ENCODE measurements around the gene SLC24A4. TPM values are rescaled to one million over a fixed set of nuclear protein-coding genes. Genes with fewer than 3 reads are reported as not detected.

SLC24A4 gene
- total and polyA plus RNA-seq, 4 donors, result 0.25 to 2.9 (median 0.63) TPM

- peaks cover 0 to 2% of the 10 kb centered on the region in 2 donors for H3K4me1 ChIP-seq (ENCODE audit: control insufficient read depth in 1 of 2, insufficient read depth in 2 of 2, low read length in 2 of 2)
- no peak overlapping the region for H3K4me3 ChIP-seq (ENCODE audit: low read length in 2 of 2)
- DNase-seq (no peak), ATAC-seq (ENCODE audit: low FRiP score) (no peak)
- no peaks in the 10 kb centered on the region for H3K36me3 ChIP-seq (ENCODE audit: control insufficient read depth in 1 of 2, insufficient read depth in 2 of 2, low read length in 1 of 2)
- H3K27me3 ChIP-seq (ENCODE audit: control insufficient read depth in 1 of 2, insufficient read depth in 2 of 2, low read length in 1 of 2), result no peaks in the 10 kb centered on the region
- peak overlapping the region in 1 of 2 donors; percentile 10 for H3K27ac ChIP-seq (ENCODE audit: low read depth in 1 of 2, low read length in 2 of 2)
- H3K9me3 ChIP-seq (ENCODE audit: control insufficient read depth, low read length), result peaks cover 3% of the 10 kb centered on the region
- intact Hi-C loops (cut with DNase I), result no loop called here
Observed at GRCh38 chr14:92425101-92425500, 102.1 kb downstream of the SLC24A4 start.

- DNase-seq (peak in 1 of 2 donors; percentile 3), ATAC-seq (ENCODE audit: low FRiP score) (no peak)
- no peaks in the 10 kb centered on the region for H3K27me3 ChIP-seq (ENCODE audit: control insufficient read depth in 1 of 2, insufficient read depth in 2 of 2, low read length in 1 of 2)
- H3K36me3 ChIP-seq (ENCODE audit: control insufficient read depth in 1 of 2, insufficient read depth in 2 of 2, low read length in 1 of 2), result no peaks in the 10 kb centered on the region
- intact Hi-C loops (cut with DNase I), result no loop called here
- 16 to 23% methylated on average over 4 of the region's 4 CpGs for WGBS, 2 donors
- peaks cover 3% of the 10 kb centered on the region for H3K9me3 ChIP-seq (ENCODE audit: control insufficient read depth, low read length)
- H3K27ac ChIP-seq (ENCODE audit: low read depth in 1 of 2, low read length in 2 of 2), result peak overlapping the region; percentile 55 to 59
- H3K4me3 ChIP-seq (ENCODE audit: low read length in 2 of 2), result no peak overlapping the region
- H3K4me1 ChIP-seq (ENCODE audit: control insufficient read depth in 1 of 2, insufficient read depth in 2 of 2, low read length in 2 of 2), result peaks cover 0 to 2% of the 10 kb centered on the region in 2 donors
Observed at GRCh38 chr14:92426237-92426636, 103.3 kb downstream of the SLC24A4 start.

- Histone ChIP-seq H3K27me3 (ENCODE audit: control insufficient read depth in 1 of 2, insufficient read depth in 2 of 2, low read length in 1 of 2) (no peaks in the 10 kb centered on the region), H3K27ac (ENCODE audit: low read depth in 1 of 2, low read length in 2 of 2) (peak overlapping the region in 1 of 2 donors; percentile 6), H3K9me3 (ENCODE audit: control insufficient read depth, low read length) (peaks cover 3% of the 10 kb centered on the region), H3K4me1 (ENCODE audit: control insufficient read depth in 1 of 2, insufficient read depth in 2 of 2, low read length in 2 of 2) (peaks cover 0 to 2% of the 10 kb centered on the region in 2 donors), H3K4me3 (ENCODE audit: low read length in 2 of 2) (no peak overlapping the region), H3K36me3 (ENCODE audit: control insufficient read depth in 1 of 2, insufficient read depth in 2 of 2, low read length in 1 of 2) (no peaks in the 10 kb centered on the region)
- ATAC-seq (ENCODE audit: low FRiP score) (peak; percentile 44), DNase-seq (peak in 1 of 2 donors; percentile 51)
- WGBS, 2 donors, result 36 to 40% methylated on average over 3 of the region's 3 CpGs
- intact Hi-C loops (cut with DNase I), result no loop called here
Observed at GRCh38 chr14:92427096-92427495, 104.1 kb downstream of the SLC24A4 start.

- no peaks in the 10 kb centered on the region for H3K27me3 ChIP-seq (ENCODE audit: control insufficient read depth in 1 of 2, insufficient read depth in 2 of 2, low read length in 1 of 2)
- H3K4me3 ChIP-seq (ENCODE audit: low read length in 2 of 2), result no peak overlapping the region
- ATAC-seq (ENCODE audit: low FRiP score) (no peak), DNase-seq (no peak)
- H3K27ac ChIP-seq (ENCODE audit: low read depth in 1 of 2, low read length in 2 of 2), result no peak overlapping the region
- H3K4me1 ChIP-seq (ENCODE audit: control insufficient read depth in 1 of 2, insufficient read depth in 2 of 2, low read length in 2 of 2), result peaks cover 0 to 2% of the 10 kb centered on the region in 2 donors
- no peaks in the 10 kb centered on the region for H3K9me3 ChIP-seq (ENCODE audit: control insufficient read depth, low read length)
- intact Hi-C loops (cut with DNase I), result no loop called here
- WGBS, 2 donors, result 89 to 94% methylated on average over 3 of the region's 3 CpGs
- no peaks in the 10 kb centered on the region for H3K36me3 ChIP-seq (ENCODE audit: control insufficient read depth in 1 of 2, insufficient read depth in 2 of 2, low read length in 1 of 2)
Observed at GRCh38 chr14:92430686-92431085, 107.7 kb downstream of the SLC24A4 start.

DNA sequence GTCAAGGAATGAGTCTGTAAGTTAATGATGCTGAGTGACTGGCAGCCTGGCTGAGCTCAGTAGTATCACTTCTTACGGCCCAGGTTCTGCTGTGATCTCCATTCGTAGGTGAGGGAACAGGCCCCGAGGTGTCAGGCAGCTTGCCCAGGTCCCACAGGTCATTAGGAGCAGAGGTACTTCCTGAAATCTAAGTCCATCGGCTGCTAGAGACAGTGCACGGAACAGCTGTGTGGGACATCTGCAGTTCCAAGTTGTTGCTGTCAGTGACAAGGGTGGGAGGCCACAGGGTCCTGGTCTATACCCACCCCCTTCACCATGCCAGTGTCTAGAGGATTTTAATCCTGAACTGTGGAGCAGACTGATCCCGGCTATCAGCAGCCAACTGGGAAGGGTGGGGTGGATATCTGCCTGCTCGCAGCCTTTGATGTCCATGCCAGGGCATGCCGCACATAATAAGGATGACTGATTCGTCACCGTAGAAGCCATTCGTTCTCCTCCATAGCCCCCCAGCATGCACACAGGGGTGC is 108.3 kb downstream of the SLC24A4 start:
- H3K4me1 ChIP-seq (ENCODE audit: control insufficient read depth in 1 of 2, insufficient read depth in 2 of 2, low read length in 2 of 2), result peaks cover 0 to under 1% of the 10 kb centered on the region in 2 donors
- peak in 1 of 2 donors; percentile 47 for DNase-seq
- H3K36me3 ChIP-seq (ENCODE audit: control insufficient read depth in 1 of 2, insufficient read depth in 2 of 2, low read length in 1 of 2), result no peaks in the 10 kb centered on the region
- intact Hi-C loops (cut with DNase I), result no loop called here
- WGBS, 2 donors, result 90 to 91% methylated on average over 11 of the region's 11 CpGs
- no peaks in the 10 kb centered on the region for H3K9me3 ChIP-seq (ENCODE audit: control insufficient read depth, low read length)
- no peak overlapping the region for H3K4me3 ChIP-seq (ENCODE audit: low read length in 2 of 2)
- ATAC-seq (ENCODE audit: low FRiP score), result no peak
- no peaks in the 10 kb centered on the region for H3K27me3 ChIP-seq (ENCODE audit: control insufficient read depth in 1 of 2, insufficient read depth in 2 of 2, low read length in 1 of 2)
- no peak overlapping the region for H3K27ac ChIP-seq (ENCODE audit: low read depth in 1 of 2, low read length in 2 of 2)

GRCh38 chr14:92433407-92433806 is 110.4 kb downstream of the SLC24A4 start:
- H3K9me3 ChIP-seq (ENCODE audit: control insufficient read depth, low read length), result no peaks in the 10 kb centered on the region
- H3K4me1 ChIP-seq (ENCODE audit: control insufficient read depth in 1 of 2, insufficient read depth in 2 of 2, low read length in 2 of 2), result no peaks in the 10 kb centered on the region
- WGBS, 2 donors, result 97 to 98% methylated on average over 2 of the region's 2 CpGs
- no peak overlapping the region for H3K27ac ChIP-seq (ENCODE audit: low read depth in 1 of 2, low read length in 2 of 2)
- DNase-seq (no peak), ATAC-seq (ENCODE audit: low FRiP score) (no peak)
- H3K27me3 ChIP-seq (ENCODE audit: control insufficient read depth in 1 of 2, insufficient read depth in 2 of 2, low read length in 1 of 2), result no peaks in the 10 kb centered on the region
- intact Hi-C loops (cut with DNase I), result no loop called here
- no peak overlapping the region for H3K4me3 ChIP-seq (ENCODE audit: low read length in 2 of 2)
- H3K36me3 ChIP-seq (ENCODE audit: control insufficient read depth in 1 of 2, insufficient read depth in 2 of 2, low read length in 1 of 2), result no peaks in the 10 kb centered on the region

- Histone ChIP-seq H3K27ac (ENCODE audit: low read depth in 1 of 2, low read length in 2 of 2) (no peak overlapping the region), H3K9me3 (ENCODE audit: control insufficient read depth, low read length) (no peaks in the 10 kb centered on the region), H3K4me1 (ENCODE audit: control insufficient read depth in 1 of 2, insufficient read depth in 2 of 2, low read length in 2 of 2) (no peaks in the 10 kb centered on the region), H3K27me3 (ENCODE audit: control insufficient read depth in 1 of 2, insufficient read depth in 2 of 2, low read length in 1 of 2) (no peaks in the 10 kb centered on the region), H3K36me3 (ENCODE audit: control insufficient read depth in 1 of 2, insufficient read depth in 2 of 2, low read length in 1 of 2) (no peaks in the 10 kb centered on the region), H3K4me3 (ENCODE audit: low read length in 2 of 2) (no peak overlapping the region)
- intact Hi-C loops (cut with DNase I), result no loop called here
- no peak for DNase-seq
- no peak for ATAC-seq (ENCODE audit: low FRiP score)
Observed at GRCh38 chr14:92435154-92435553, 112.2 kb downstream of the SLC24A4 start.

DNA sequence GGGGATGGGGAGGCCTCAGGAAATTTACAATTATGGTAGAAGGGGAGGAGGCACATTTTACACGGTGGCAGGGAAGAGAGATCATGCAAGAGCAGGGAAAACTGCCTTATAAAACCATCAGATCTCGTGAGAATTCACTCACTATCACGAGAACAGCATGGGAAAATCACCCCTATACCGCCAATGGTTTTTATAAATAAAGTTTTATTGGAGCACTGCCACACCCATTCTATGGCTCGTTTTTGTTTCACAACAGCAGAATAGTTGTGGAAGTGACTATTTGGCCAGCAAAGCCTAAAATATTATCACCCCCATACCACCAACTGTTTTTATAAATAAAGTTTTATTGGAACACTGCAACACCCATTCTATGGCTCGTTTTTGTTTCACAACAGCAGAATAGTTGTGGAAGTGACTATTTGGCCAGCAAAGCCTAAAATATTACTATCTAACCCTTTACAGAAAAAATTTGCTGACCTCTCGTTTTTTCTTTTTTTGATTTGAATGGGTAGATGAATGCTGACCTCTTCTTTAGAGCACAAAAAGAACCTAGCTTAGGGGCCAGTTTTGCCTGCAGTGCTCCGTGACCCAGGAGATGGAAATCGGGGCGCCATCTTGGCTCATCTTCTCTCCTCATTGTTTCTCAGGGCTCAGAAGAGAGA is 113.3 kb downstream of the SLC24A4 start:
- Histone ChIP-seq H3K4me1 (ENCODE audit: control insufficient read depth in 1 of 2, insufficient read depth in 2 of 2, low read length in 2 of 2) (no peaks in the 10 kb centered on the region), H3K36me3 (ENCODE audit: control insufficient read depth in 1 of 2, insufficient read depth in 2 of 2, low read length in 1 of 2) (no peaks in the 10 kb centered on the region), H3K4me3 (ENCODE audit: low read length in 2 of 2) (no peak overlapping the region), H3K27me3 (ENCODE audit: control insufficient read depth in 1 of 2, insufficient read depth in 2 of 2, low read length in 1 of 2) (no peaks in the 10 kb centered on the region), H3K27ac (ENCODE audit: low read depth in 1 of 2, low read length in 2 of 2) (no peak overlapping the region), H3K9me3 (ENCODE audit: control insufficient read depth, low read length) (no peaks in the 10 kb centered on the region)
- ATAC-seq (ENCODE audit: low FRiP score), result no peak
- intact Hi-C loops (cut with DNase I), result no loop called here
- WGBS, 2 donors, result 80 to 90% methylated on average over 10 of the region's 10 CpGs
- DNase-seq, result peak in 1 of 2 donors; percentile 10

GRCh38 chr14:92437309-92437708 is 114.3 kb downstream of the SLC24A4 start:
- H3K27me3 ChIP-seq (ENCODE audit: control insufficient read depth in 1 of 2, insufficient read depth in 2 of 2, low read length in 1 of 2), result no peaks in the 10 kb centered on the region

More at GRCh38 chr14:92437309-92437708, 114.3 kb downstream of the SLC24A4 start:
- Histone ChIP-seq H3K27ac (ENCODE audit: low read depth in 1 of 2, low read length in 2 of 2) (no peak overlapping the region), H3K9me3 (ENCODE audit: control insufficient read depth, low read length) (no peaks in the 10 kb centered on the region), H3K4me1 (ENCODE audit: control insufficient read depth in 1 of 2, insufficient read depth in 2 of 2, low read length in 2 of 2) (no peaks in the 10 kb centered on the region), H3K4me3 (ENCODE audit: low read length in 2 of 2) (no peak overlapping the region), H3K36me3 (ENCODE audit: control insufficient read depth in 1 of 2, insufficient read depth in 2 of 2, low read length in 1 of 2) (no peaks in the 10 kb centered on the region)
- DNase-seq (no peak), ATAC-seq (ENCODE audit: low FRiP score) (no peak)
- intact Hi-C loops (cut with DNase I), result no loop called here
- 78 to 81% methylated on average over 5 of the region's 5 CpGs for WGBS, 2 donors

Measured in aorta (tissue), 5 donors.